ENCODE data around the gene KCNJ9.

KCNJ9 gene

GRCh38 chr1:160080381-160081100 lies 797 bp upstream of the KCNJ9 start:
- Histone ChIP-seq H3K27me3 (ENCODE audit: control insufficient read depth, insufficient read depth, low read length) (no peaks in the 10 kb centered on the region), H3K9ac (no peak overlapping the region)
- no peak for TF ChIP-seq CTCF (IDR thresholded peaks at IDR 0.05)

DNA sequence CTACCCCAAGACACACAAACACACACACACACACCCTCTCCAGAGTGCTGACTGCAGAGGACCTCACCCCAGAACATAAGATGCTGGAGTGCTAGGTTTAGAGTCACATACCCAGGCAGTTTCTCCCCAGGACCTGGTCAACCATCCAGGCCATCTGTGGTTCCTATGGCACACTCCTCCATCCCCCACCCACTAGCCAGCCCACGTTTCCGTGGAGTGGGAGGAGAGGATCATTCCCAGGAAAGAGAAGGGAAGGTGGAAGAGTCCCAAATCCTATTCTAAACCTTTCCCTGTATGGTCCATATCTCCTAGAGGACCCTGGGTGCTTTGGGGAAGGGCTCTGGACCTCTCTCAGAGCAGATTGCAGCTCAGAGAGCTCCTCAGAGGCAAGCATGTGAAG lies 1.1 kb downstream of the KCNJ9 start:
- H3K36me3 ChIP-seq (ENCODE audit: control insufficient read depth, insufficient read depth, low read length) = no peaks in the 10 kb centered on the region
- H3K9me3 ChIP-seq (ENCODE audit: control insufficient read depth, low read length) = no peaks in the 10 kb centered on the region
- no peak overlapping the region for H3K9ac ChIP-seq
- H3K27me3 ChIP-seq (ENCODE audit: control insufficient read depth, insufficient read depth, low read length) = no peaks in the 10 kb centered on the region
- no peak overlapping the region for H3K4me2 ChIP-seq (ENCODE audit: low read length)
- H3K4me3 ChIP-seq (ENCODE audit: low read depth, low read length) = no peak overlapping the region
- no peak overlapping the region for H3K27ac ChIP-seq
- no peak overlapping the region for H2AFZ ChIP-seq
- H3K4me1 ChIP-seq = no peaks in the 10 kb centered on the region
- TF ChIP-seq CTCF (IDR thresholded peaks at IDR 0.05) = no peak
- no peaks in the 10 kb centered on the region for H3K79me2 ChIP-seq

More at GRCh38 chr1:160080381-160081100, 797 bp upstream of the KCNJ9 start:
- no peak overlapping the region for H3K27ac ChIP-seq
- H3K36me3 ChIP-seq (ENCODE audit: control insufficient read depth, insufficient read depth, low read length) = no peaks in the 10 kb centered on the region
- no peaks in the 10 kb centered on the region for H3K9me3 ChIP-seq (ENCODE audit: control insufficient read depth, low read length)
- no peaks in the 10 kb centered on the region for H3K4me1 ChIP-seq
- no peaks in the 10 kb centered on the region for H3K79me2 ChIP-seq
- no peak overlapping the region for H3K4me3 ChIP-seq (ENCODE audit: low read depth, low read length)
- no peak overlapping the region for H3K4me2 ChIP-seq (ENCODE audit: low read length)
- no peak overlapping the region for H2AFZ ChIP-seq

GRCh38 chr1:160082926-160083325 lies 1.6 kb downstream of the KCNJ9 start:
- Histone ChIP-seq H3K9me3 (ENCODE audit: control insufficient read depth, low read length) (no peaks in the 10 kb centered on the region), H3K27me3 (ENCODE audit: control insufficient read depth, insufficient read depth, low read length) (no peaks in the 10 kb centered on the region), H2AFZ (no peak overlapping the region), H3K4me2 (ENCODE audit: low read length) (no peak overlapping the region), H3K27ac (no peak overlapping the region), H3K36me3 (ENCODE audit: control insufficient read depth, insufficient read depth, low read length) (no peaks in the 10 kb centered on the region), H3K4me3 (ENCODE audit: low read depth, low read length) (no peak overlapping the region), H3K9ac (no peak overlapping the region), H3K4me1 (no peaks in the 10 kb centered on the region), H3K79me2 (no peaks in the 10 kb centered on the region)
- TF ChIP-seq CTCF (IDR thresholded peaks at IDR 0.05) = no peak

- Histone ChIP-seq H2AFZ (peak overlapping the region; percentile 56), H3K27ac (no peak overlapping the region), H3K4me3 (ENCODE audit: low read depth, low read length) (peak overlapping the region; percentile 5), H3K4me1 (no peaks in the 10 kb centered on the region), H3K79me2 (no peaks in the 10 kb centered on the region), H3K9me3 (ENCODE audit: control insufficient read depth, low read length) (no peaks in the 10 kb centered on the region), H3K27me3 (ENCODE audit: control insufficient read depth, insufficient read depth, low read length) (no peaks in the 10 kb centered on the region), H3K36me3 (ENCODE audit: control insufficient read depth, insufficient read depth, low read length) (no peaks in the 10 kb centered on the region), H3K4me2 (ENCODE audit: low read length) (peak overlapping the region; percentile 55), H3K9ac (no peak overlapping the region)
- TF ChIP-seq CTCF (IDR thresholded peaks at IDR 0.05) = peak; percentile 64
These were observed 2.8 kb downstream of the KCNJ9 start for GRCh38 chr1:160083968-160084770.

All from parathyroid adenoma (tissue), 2 donors.